GM21786 (cell line): ENCODE measurements around the gene KIF3C.
"Not testable (repeated sequence)": the region's sequence is repeated elsewhere in the genome, so short reads cannot be mapped to it uniquely, and the experiment has no call there.

ENCODE experiments used
- ATAC-seq: cut with Tn5 transposase; IDR thresholded peaks from one replicate; pipeline ENCODE4 v1.9.1; 2021; ENCODE audit not compliant: unreplicated experiment

KIF3C gene

DNA sequence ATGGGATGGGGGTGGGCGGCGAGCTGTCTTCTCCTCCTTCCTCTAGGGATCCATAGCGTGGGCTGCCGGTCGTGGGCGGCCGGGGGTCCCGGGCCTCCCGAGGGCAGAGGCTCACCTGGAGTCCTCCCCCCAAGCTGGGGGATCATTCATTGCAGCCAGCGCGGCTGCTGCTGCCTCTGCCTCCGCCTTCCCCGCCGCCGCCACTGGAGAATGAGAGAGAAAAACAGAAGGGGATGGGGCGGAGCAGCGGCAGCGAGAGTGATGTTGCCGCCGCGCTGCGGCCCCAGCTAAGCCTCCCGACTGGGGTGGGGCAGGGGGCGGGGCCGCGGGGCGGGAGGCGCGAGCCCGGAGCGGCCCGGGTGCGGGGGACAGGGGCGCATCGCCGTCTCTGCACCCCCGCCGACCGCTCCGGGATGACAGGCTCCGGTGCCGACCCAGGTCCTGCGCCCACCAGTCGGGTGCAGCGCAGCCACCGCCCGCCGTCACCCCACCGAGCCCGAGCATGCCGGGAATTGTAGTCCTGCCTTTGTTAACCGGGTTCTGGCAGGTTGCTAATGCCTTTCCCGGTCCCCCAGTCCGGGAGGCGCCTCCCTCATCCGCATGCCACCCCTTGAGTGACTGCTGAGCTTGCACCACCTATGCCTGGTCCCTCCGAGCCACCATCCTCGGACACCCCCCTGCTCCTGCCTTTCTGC lies at the start of gene KIF3C:
TSS of gene KIF3C (minus strand) at position 225 of the 695 bp plus-strand sequence. CDS start 580 bp downstream, outside the sequence.
- ATAC-seq, result peak; percentile 86

DNA sequence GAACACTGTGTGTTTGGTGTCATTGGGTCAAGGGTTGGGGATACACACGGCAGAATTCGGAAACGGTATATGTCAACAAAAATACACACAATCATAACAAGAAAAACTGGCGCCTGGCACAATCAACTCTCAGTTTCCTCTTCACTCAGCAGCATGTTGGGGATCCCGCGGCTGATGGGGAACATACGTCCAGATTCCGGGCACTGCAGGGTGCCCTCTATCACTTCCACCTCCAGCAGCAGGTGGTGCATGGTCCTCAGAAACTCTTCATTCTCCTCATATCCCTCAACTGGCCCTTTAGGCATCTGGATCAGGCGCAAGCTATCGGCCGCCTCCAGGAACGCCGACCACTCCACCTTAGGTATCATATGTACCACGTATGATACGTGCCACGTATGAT lies 45.8 kb upstream of the KIF3C start:
- ATAC-seq, result not testable (repeated sequence)

DNA sequence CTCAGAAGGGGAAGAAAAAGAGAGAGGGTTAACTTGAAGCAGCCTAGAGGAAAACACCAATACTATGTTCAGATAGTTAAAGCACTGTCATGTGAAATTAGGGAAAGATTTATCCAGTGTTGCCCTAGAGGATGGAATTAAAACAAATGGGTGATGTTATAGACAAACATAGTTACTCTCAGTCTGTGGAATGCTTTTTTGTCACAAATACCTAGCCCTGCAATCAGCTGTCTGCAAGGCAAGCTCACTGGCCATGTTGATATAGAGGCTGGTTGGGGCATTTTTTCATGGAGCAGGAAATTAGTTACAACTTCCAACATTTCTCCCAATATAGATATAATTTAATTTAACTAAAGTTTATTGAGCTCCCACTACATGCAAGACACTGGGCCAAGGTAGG lies 43.2 kb upstream of the KIF3C start:
- ATAC-seq, result no peak

DNA sequence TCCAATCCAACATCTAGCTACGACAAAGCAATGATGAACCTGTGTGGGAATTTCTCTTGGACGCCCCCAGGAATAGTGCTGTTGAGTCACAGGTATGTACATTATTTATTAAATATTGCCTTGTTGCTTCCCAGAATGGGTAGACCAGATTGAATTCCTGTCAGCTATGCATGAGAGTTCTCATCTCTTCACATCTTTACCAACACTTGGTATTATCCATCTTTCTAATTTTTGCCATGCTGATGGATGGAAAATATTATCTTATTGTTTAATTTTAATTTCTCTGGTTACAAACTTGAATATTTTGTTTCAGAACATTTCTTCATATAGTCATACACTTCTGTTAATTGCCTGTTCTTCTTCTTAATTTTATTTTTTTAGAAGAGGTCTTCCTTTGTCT lies 42.0 kb upstream of the KIF3C start:
- no peak for ATAC-seq

DNA sequence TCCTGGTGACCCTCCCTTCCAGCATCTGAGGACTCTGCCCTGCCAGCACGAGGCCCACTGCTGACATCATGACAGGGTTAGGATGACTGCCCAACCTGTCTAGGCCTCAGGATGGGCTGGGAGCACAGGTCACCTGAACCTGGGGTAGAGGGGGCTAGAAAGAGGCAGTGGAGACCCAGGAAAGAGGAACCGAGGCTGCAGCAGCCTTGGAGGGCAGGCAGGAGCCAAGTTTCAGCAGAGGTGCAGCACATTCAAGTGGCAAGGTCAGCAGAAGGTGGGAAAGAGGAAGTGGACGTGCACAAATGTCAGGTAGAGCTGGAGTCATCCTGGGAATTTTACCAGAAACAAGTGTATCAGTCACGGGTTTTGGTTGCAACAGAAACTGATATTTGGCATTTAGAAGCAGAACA lies 37.9 kb upstream of the KIF3C start:
- ATAC-seq, result no peak

DNA sequence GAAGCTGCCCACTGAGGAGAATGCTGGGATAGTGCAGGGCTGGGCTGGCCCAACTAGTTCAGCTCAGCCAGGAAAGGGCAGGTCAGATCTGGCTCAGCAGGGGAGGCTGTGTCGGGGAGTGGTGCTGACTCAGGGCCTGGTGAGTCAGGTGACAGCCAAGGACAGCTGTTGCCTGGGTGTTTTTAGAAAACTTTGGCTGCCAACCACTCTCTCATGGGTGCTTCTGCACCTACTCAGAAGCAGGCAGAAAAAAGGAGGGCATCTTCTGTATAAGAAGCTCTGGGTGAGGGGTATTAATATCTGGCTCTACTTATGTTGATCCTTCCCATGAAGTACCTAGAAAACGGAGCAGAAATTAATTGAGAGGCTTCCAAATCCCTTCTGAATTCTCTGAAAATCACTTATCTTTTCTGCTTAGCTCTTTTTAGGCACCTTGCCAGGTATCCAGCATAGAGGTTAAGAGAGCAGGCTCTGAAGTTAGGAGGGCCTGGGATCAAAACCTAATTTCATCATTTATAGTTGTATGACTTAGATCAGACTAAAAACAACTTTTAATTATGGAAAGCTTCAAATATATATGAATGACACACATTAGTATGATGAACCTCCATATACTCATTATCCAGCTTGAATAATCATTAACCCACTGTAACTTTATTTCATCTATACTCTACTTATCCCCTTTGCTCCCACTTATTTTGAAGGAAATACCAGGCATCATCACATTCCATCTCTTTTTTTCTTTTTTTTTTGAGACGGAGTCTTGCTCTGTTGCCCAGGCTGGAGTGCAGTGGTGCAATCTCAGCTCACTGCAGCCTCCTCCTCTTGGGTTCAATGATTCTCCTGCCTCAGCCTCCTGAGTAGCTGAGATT lies 36.1 kb upstream of the KIF3C start:
- peak; percentile 83 for ATAC-seq

DNA sequence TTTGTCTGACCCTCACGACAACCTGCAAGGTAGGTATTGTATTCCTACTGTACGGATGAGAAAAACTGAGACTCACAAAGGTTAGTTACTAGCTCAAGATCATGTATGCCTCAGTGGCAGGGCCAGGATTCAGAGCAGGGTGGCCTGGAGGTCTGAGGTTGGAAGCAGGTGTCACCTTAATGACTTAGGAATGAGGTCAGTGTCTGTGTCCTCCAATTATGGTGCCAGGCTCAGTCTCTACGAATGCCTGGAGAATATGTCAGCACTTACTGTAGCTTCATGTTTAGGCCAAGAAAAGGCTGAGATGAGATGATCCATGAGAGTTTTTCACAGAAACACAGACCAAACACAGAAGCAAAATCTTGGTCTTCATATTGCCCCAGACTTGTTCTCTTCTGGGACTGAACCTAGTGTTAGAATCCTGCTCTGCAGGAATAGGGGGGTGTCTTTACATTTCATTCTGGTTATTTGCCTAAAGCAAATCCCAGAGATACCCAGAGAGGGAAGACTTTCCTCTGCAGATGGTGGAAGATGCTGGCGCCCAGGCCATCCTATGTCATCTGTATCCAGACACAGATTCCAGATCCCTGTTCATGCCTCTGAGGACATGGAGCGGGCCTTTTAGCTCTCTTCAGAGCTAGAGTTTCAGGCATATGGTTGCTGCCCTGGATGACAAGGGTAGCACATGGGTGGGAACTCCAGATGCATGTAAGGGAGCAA lies 35.3 kb upstream of the KIF3C start:
- peak; percentile 20 for ATAC-seq

DNA sequence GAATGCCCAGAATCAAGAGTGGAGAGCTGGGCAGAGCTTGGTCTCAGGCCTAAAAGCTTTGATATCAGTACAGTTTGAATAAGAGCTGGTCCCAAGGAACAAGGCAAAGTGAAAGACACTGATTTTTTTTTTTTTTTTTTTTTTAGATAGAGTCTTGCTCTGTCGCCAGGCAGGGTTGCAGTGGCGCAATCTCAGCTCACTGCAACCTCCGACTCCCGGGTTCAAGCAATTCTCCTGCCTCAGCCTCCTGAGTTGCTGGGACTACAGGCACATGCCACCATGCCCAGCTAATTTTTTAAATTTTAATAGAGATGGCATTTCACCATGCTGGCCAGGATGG lies 34.4 kb upstream of the KIF3C start:
- ATAC-seq, result not testable (repeated sequence)

DNA sequence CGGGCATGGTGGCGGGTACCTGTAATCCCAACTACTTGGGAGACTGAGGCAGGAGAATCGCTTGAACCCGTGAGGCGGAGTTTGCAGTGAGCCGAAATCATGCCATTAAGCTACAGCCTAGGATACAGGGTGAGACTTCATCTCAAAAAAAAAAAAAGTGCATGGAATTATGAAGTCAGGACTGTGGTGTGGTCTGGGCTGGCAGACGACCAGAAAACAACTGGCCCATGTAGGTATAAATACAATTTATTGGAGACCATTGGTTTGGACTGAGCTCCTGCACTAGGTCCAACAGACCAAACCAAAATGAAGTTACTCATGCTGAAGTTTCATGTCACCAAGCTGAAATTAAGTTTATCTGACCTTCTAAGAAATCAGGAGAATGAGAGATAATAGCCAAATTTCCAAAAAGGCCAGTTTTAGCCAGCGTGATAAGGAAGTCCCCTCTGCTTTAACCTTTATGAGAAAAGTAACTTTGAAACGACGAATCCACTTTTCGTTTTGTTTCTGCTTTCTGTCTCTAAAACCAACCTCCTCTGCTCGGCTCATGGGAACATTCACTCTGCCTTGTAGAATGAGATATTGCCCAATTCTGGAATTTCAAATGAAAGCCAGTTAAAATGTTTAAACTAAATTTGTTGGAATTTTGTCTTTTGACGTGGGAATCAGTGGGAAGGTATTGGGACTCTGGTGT lies 33.9 kb upstream of the KIF3C start:
- ATAC-seq, result no peak

DNA sequence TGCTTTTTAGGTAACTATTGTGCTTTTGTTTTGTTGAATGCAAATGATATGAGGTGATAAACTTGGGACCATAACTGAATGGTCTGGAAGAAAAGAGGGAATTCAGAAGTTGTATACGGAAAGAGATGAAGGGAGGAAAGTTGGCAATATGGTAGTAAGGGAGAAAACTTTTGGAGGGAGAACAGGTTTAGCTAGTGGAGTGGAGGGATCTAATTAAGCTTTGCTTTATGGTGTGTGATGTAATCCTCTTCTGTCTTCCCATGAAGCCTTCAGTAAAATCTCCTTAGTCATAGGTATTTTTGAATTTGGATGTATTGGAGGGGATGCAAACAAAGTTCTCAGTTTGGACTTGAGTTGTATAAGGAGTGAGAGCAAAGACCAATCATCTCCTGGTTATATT lies 31.4 kb upstream of the KIF3C start:
- ATAC-seq, result no peak

DNA sequence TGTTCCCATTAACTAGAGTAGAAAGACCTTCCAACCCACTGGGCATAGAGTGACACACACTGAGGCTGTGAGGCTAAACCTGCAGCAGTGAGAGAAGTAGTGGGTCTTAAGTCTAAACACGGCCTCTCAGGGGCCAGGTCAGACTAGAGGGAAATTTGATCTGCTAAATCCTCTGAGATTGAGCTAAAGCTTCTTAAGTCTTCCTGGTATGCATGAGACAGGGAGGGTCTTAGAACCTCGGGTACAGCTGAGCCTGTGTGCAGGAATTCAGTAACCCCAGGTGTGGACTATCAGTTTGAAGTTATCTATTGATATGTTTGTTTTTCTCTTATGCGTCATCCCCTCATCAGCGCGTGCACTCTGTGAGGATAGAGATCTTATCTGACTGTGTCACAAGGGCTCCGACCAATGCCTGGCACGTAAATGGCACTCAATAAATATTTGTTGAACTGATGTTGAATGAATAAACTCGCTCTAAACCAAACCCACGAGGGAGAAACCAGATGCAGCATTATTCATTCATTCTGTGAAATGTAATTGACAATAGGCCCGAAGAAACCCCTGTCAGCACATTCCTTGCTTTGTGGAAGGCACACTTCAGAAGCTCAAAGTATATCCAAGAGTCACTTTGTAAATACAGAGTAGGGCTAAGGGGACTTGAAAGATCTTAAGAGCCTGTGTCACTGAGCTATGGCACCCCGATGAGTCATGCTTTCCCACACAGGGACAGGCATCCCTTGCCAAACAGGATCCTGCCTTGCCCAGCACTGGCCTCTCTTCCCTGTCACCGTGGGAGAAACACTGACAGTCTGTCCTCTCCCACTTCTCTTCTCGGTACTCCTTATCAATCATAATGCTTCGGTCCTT lies 29.9 kb upstream of the KIF3C start:
- no peak for ATAC-seq

DNA sequence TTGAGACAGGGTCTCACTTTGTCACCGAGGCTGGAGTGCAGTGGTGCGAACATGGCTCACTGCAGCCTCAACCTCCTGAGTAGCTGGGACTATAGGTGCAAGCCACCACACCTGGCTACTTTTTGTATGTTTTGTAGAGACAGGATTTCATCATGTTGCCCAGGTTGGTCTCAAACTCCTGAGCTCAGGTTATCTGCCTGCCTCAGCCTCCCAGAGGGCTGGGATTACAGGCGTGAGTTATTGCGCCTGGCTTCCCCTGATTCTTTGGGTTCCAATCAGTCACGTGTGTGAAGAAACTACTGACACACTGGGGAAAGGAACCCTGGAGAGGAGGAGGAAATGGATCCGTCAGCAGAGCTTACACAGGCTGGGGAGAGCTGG lies 29.3 kb upstream of the KIF3C start:
- ATAC-seq, result no peak

DNA sequence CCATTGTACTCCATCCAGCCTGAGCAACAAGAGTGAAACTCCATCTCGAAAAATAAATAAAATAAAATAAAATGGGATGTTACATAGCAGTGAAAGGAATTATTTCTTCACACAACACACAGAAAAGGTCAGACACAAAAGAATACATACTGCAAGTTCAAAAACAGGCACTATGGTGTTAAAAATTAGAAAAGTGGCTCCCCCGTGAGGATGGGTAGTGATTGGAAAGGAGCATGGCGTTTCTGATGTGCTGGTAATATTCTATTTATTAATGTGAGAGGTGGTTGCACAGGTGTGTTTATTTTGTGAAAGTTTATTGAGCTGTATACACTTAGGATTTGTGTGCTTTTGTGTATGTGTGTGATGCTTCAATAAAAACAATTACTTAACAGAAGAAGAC lies 28.6 kb upstream of the KIF3C start:
- no peak for ATAC-seq

DNA sequence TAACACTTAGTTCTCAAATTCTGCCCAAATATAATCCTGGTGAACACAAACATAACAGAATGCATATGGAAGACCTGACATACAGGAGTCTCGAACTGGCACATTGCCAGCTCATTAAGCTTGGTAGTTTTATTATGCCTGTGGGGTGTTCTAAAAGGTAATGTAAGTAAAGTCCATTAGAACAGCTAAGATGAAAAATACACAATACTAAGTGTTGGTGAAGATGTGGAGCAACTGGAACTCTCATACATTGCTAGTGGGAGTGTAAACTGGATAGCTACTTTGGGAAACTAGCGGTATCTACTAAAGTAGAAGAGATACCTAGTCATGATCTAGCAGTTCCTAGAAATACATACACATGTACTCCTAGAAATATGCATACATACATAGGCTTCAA lies 27.3 kb upstream of the KIF3C start:
- ATAC-seq, result no peak

DNA sequence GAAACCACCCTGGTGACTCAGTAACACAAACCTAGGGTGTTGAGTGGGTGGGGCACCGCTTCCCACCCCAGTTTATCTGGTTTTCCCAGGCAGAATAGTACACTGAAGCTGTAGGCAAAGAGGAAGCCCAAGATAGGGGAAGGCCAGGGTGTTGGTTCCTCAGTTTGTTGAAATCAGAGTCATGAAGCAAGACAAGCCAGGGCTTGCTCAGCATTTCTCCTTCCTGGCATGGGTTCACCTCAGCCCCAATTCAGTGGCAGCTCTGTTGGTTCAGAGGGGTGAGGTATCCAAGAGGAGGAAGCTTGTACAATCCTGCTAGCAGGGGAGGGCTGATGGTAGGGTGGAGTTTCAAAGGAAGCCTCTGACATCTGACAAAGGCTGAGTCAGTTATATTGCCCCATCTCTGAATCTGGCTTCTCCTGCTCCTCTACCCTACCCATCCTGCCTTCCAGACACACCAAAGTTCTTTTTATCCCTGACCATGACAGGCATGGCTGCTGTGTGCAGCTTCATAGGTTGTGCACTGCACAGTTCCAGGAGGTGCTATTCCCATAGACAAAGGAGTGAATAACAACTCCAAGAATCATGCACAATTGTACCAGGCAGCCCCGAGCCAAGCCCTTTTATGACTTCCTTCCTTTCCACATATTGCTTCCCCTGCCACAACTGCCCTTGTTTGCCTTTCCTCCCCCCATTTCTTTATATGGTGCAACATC lies 26.7 kb upstream of the KIF3C start:
- no peak for ATAC-seq

DNA sequence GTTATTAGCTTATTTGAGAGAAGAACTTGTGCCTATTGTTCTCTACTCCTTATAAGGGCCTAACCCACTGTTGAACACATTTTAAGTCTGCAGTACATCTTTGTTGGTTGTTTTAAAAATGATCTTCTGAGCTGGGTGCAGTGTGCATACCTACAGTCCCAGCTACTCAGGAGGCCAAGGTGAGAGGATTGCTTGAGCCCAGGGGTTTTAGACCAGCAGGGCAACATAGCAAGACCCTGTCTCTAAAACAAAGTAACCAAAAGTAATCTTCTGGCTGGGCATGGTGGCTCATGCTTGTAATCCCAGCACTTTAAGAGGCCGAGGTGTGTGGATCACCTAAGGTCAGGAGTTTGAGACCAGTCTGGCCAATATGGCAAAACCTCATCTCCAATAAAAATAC lies 25.8 kb upstream of the KIF3C start:
- ATAC-seq, result no peak

DNA sequence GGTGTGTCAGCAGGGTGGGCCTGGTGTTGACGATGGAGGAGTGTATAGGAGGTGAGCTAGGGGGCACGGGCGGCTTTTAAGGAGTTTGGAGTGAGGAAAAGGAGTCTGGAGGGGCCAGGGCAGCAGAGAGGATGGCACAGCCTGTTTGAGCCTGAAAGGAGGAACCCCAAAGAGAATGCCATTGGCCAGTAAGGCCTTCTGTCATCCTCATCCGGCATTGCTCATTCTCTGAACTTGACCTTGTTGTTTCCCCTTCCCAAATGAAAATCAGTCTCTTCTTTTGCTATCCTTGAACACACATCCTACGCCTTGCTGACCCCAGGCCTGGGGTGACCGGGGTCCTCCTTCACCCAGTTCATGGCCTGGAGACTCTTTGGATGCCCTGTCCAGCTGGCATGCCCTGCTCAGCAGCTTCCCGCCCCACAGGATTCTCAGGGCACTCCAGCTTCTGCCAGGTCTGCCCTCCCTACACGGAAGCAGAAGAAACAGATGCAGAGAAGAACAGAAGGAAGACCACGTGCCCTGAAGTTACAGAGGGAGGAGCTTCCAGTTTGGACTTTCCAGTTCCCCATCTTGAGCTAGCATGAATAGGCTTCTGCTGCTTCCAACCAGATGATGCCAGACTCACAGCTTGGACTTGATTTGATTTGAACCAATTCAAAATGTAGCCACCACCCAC lies 20.5 kb upstream of the KIF3C start:
- ATAC-seq, result no peak

DNA sequence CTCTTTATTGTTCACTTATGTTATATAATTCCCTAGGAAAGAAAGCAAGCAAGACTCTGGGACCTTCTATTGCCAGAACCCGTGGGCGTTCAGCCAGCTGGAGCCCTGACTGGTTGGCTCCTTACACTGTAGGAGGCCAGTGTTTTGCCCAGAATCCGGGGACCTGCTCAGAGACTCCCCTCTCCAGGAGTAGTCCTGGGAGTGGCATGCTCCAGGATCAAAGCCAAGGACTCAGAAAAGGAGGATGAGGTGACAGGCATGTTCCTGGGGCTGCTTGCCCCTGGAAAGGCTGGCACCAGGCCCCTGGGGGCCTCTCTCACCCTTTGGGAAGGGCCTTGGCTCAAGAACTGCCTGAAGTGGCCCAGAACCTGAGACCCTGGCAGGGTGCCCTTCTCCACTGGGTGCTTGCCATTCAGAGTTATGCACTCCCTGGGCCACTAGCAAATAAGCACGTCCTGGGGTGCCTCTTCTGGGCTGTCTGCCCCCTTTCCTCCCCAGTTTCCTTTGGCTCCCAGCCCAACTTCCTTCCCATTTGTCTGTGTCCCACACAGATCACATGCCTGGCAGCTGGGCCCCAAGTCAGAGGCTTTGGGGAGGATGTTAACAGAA lies 19.6 kb upstream of the KIF3C start:
- ATAC-seq, result no peak
